ENCODE results near the gene LMF2. TPM values are rescaled to one million over a fixed set of nuclear protein-coding genes. Genes with fewer than 3 reads are reported as not detected.

The LMF2 gene
- polyA plus RNA-seq, 1 of the 3 experiments (the other 2 are of a cell fraction): 34.3 TPM

GRCh38 chr22:50483556-50483955 is 23.9 kb downstream of the LMF2 start:
- H2AFZ ChIP-seq (ENCODE audit: low read depth): no peak overlapping the region
- no peaks in the 10 kb centered on the region for H4K20me1 ChIP-seq (ENCODE audit: insufficient read depth)
- no peaks in the 10 kb centered on the region for H3K9me2 ChIP-seq
- no peaks in the 10 kb centered on the region for H3F3A ChIP-seq (replicated peaks; ENCODE audit: insufficient read depth)
- H3K4me3 ChIP-seq (ENCODE audit: low read depth in 2 of 2, low read length in 1 of 2): no peak overlapping the region
- H3K27ac ChIP-seq (ENCODE audit: low read depth in 2 of 2, low read length in 1 of 2): no peak overlapping the region
- peaks cover 0 to 2% of the 10 kb centered on the region in 2 experiments; a peak in 1 of 4 replicates for H3K4me1 ChIP-seq (ENCODE audit: control insufficient read depth in 1 of 2, insufficient read depth in 2 of 2, low read depth in 1 of 2, low read length in 1 of 2)
- POLR2A ChIA-PET: no interaction called here
- CTCF ChIA-PET: interaction anchor here (3.2 kb wide), 1 partner anchor 14 kb away, joined by 12 read pairs; no protein-coding TSS in a partner anchor
- WGBS (ENCODE audit: low lambda C conversion rate): 100% methylated on average over 4 of the region's 8 CpGs
- H3K9ac ChIP-seq: no peak overlapping the region
- H3K9me3 ChIP-seq: no peaks in the 10 kb centered on the region
- H3K4me2 ChIP-seq: no peak overlapping the region
- H3K27me3 ChIP-seq (ENCODE audit: insufficient read depth): peaks cover 10% of the 10 kb centered on the region; the same call in 1 of the 2 replicates
- no peaks in the 10 kb centered on the region for H3K79me2 ChIP-seq (ENCODE audit: insufficient read depth)
- H3K36me3 ChIP-seq (replicated peaks in 1 of 2; ENCODE audit: control insufficient read depth in 1 of 2, insufficient read depth in 2 of 2, low read length in 1 of 2): no peaks in the 10 kb centered on the region
- no peak for DNase-seq
- no peak for TF ChIP-seq SMC3 (IDR thresholded peaks at IDR 0.05; ENCODE audit: low read depth, low read length)
- no peak for TF ChIP-seq FOSL2 (IDR thresholded peaks at IDR 0.05; ENCODE audit: borderline replicate concordance, low read depth)
- TF ChIP-seq RXRA (IDR thresholded peaks at IDR 0.05; ENCODE audit: borderline replicate concordance, low read depth): no peak
- TF ChIP-seq GATA2 (CRISPR knock-in tag; IDR thresholded peaks at IDR 0.05): no peak
- TF ChIP-seq JUND (IDR thresholded peaks at IDR 0.05): no peak
- no peak for TF ChIP-seq USF1 (IDR thresholded peaks at IDR 0.05; ENCODE audit: borderline replicate concordance, low read depth)
- TF ChIP-seq SIN3A (IDR thresholded peaks at IDR 0.05; ENCODE audit: borderline replicate concordance, low read depth, low read length): no peak
- TF ChIP-seq RCOR1 (IDR thresholded peaks at IDR 0.05; ENCODE audit: low read length): no peak
- TF ChIP-seq NFIC (IDR thresholded peaks at IDR 0.05; ENCODE audit: borderline replicate concordance): no peak
- TF ChIP-seq, protein P1, sequence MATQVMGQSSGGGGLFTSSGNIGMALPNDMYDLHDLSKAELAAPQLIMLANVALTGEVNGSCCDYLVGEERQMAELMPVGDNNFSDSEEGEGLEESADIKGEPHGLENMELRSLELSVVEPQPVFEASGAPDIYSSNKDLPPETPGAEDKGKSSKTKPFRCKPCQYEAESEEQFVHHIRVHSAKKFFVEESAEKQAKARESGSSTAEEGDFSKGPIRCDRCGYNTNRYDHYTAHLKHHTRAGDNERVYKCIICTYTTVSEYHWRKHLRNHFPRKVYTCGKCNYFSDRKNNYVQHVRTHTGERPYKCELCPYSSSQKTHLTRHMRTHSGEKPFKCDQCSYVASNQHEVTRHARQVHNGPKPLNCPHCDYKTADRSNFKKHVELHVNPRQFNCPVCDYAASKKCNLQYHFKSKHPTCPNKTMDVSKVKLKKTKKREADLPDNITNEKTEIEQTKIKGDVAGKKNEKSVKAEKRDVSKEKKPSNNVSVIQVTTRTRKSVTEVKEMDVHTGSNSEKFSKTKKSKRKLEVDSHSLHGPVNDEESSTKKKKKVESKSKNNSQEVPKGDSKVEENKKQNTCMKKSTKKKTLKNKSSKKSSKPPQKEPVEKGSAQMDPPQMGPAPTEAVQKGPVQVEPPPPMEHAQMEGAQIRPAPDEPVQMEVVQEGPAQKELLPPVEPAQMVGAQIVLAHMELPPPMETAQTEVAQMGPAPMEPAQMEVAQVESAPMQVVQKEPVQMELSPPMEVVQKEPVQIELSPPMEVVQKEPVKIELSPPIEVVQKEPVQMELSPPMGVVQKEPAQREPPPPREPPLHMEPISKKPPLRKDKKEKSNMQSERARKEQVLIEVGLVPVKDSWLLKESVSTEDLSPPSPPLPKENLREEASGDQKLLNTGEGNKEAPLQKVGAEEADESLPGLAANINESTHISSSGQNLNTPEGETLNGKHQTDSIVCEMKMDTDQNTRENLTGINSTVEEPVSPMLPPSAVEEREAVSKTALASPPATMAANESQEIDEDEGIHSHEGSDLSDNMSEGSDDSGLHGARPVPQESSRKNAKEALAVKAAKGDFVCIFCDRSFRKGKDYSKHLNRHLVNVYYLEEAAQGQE (IDR thresholded peaks at IDR 0.05; ENCODE audit: low read depth, low read length): no peak
- TF ChIP-seq EZH2phosphoT487 (IDR thresholded peaks at IDR 0.05; ENCODE audit: borderline replicate concordance, low read depth): no peak
- TF ChIP-seq YY1 (IDR thresholded peaks at IDR 0.05; ENCODE audit: low read depth): no peak
- no peak for TF ChIP-seq GABPA (IDR thresholded peaks at IDR 0.05; ENCODE audit: low read depth)
- TF ChIP-seq, protein P2, sequence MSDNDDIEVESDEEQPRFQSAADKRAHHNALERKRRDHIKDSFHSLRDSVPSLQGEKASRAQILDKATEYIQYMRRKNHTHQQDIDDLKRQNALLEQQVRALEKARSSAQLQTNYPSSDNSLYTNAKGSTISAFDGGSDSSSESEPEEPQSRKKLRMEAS (IDR thresholded peaks at IDR 0.05; ENCODE audit: low read depth): no peak
- TF ChIP-seq IRF3 (IDR thresholded peaks at IDR 0.05; ENCODE audit: low read depth, low read length): no peak
- no peak for TF ChIP-seq TCF12 (IDR thresholded peaks at IDR 0.05)
- no peak for TF ChIP-seq ELF1 (IDR thresholded peaks at IDR 0.05)
- TF ChIP-seq POLR2AphosphoS5 (IDR thresholded peaks at IDR 0.05; ENCODE audit: low read depth, low read length): no peak
- no peak for TF ChIP-seq FOXJ3 (CRISPR knock-in tag; IDR thresholded peaks at IDR 0.05)
- TF ChIP-seq RFX5 (IDR thresholded peaks at IDR 0.05; ENCODE audit: low read length): no peak
